HEK293 (cell line): ENCODE data around the gene GLG1.

Experiments
- CTCF ChIA-PET: fragments of 350-600 bp; formaldehyde crosslinking; extraction: SDS; loops from one replicate; lab custom pipeline; 2021; ENCODE audit warnings: antibody characterized with exemption; lab: Yijun Ruan, JAX
- POLR2A ChIA-PET: fragments of 300-600 bp; formaldehyde crosslinking; extraction: SDS; loops from one replicate; lab custom pipeline; 2020; ENCODE audit warnings: antibody characterized with exemption, inconsistent platforms; lab: Yijun Ruan, JAX
- H3K27ac ChIP-seq: fragments of 200-500 bp; sonication (Bioruptor generic); 2 replicates; pipeline ENCODE4 v1.5.1; 2014; ENCODE audit warnings: low read depth, low read length, control low read depth, inconsistent platforms; ENCODE audit errors: extremely low read depth
- H3K36me3 ChIP-seq, 2 experiments: fragments of 200-500 bp in 1 of 2; sonication (Bioruptor generic) in 1 of 2; 1 replicate in 1 of 2; 2 replicates in 1 of 2; pipeline ENCODE4 v1.5.1; 2014 to 2017; ENCODE audit warnings: inconsistent platforms in 2 of 2, low read length in 2 of 2; ENCODE audit not compliant: control insufficient read depth in 2 of 2, insufficient read depth in 1 of 2
- H3K4me1 ChIP-seq: fragments of 200-500 bp; sonication (Bioruptor generic); 2 replicates; pipeline ENCODE4 v1.5.1; 2014; ENCODE audit warnings: mild to moderate bottlenecking, low read length, inconsistent platforms; ENCODE audit not compliant: control insufficient read depth, insufficient read depth
- H3K4me3 ChIP-seq: 2 replicates; pipeline ENCODE4 v1.5.1; 2011; ENCODE audit warnings: low read depth, mild to moderate bottlenecking, control low read depth, low read length, moderate library complexity
- H3K9me3 ChIP-seq: fragments of 200-500 bp; sonication (Bioruptor generic); 2 replicates; pipeline ENCODE4 v1.5.1; 2014; ENCODE audit warnings: low read depth, low read length, inconsistent platforms; ENCODE audit not compliant: control insufficient read depth, insufficient read depth
- HOXD13 ChIP-seq: sonication (generic); formaldehyde crosslinking; IDR thresholded peaks from 2 replicates; pipeline ENCODE4 v1.8.0; 2022; ENCODE audit warnings: missing genetic modification reagents, borderline replicate concordance
- INSM2 ChIP-seq: fragments of 450-650 bp; formaldehyde crosslinking; IDR thresholded peaks from 2 replicates; pipeline ENCODE4 v1.5.1; 2016; ENCODE audit warnings: missing biosample characterization, missing genetic modification characterization
- KLF17 ChIP-seq: fragments of 450-650 bp; formaldehyde crosslinking; IDR thresholded peaks from 2 replicates; pipeline ENCODE4 v1.5.1; 2016; ENCODE audit warnings: missing biosample characterization, missing genetic modification characterization
- PATZ1 ChIP-seq: fragments of 450-650 bp; formaldehyde crosslinking; IDR thresholded peaks from 2 replicates; pipeline ENCODE4 v1.5.1; 2016; ENCODE audit warnings: missing biosample characterization, missing genetic modification characterization
- PRDM4 ChIP-seq: fragments of 450-650 bp; formaldehyde crosslinking; IDR thresholded peaks from 2 replicates; pipeline ENCODE4 v1.5.1; 2017; ENCODE audit warnings: missing biosample characterization, missing genetic modification characterization
- ZNF2 ChIP-seq: fragments of 450-650 bp; formaldehyde crosslinking; IDR thresholded peaks from 2 replicates; pipeline ENCODE4 v1.5.1; 2016; ENCODE audit warnings: missing biosample characterization, missing genetic modification characterization
- ZNF214 ChIP-seq: fragments of 450-650 bp; formaldehyde crosslinking; IDR thresholded peaks from 2 replicates; pipeline ENCODE4 v1.5.1; 2017; ENCODE audit warnings: missing biosample characterization, mild to moderate bottlenecking, missing genetic modification characterization, borderline replicate concordance
- ZNF311 ChIP-seq: fragments of 450-650 bp; formaldehyde crosslinking; IDR thresholded peaks from 2 replicates; pipeline ENCODE4 v1.5.1; 2017; ENCODE audit warnings: missing biosample characterization, missing genetic modification characterization, borderline replicate concordance
- ZNF335 ChIP-seq: fragments of 450-650 bp; formaldehyde crosslinking; conservative IDR thresholded peaks from 2 replicates; pipeline ENCODE4 v1.5.1; 2016; ENCODE audit warnings: missing biosample characterization, missing genetic modification characterization
- ZNF354C ChIP-seq: fragments of 450-650 bp; formaldehyde crosslinking; IDR thresholded peaks from 2 replicates; pipeline ENCODE4 v1.5.1; 2016; ENCODE audit warnings: missing biosample characterization, missing genetic modification characterization, low read depth, borderline replicate concordance
- ZNF398 ChIP-seq: fragments of 450-650 bp; formaldehyde crosslinking; IDR thresholded peaks from 2 replicates; pipeline ENCODE4 v1.5.1; 2017; ENCODE audit warnings: missing biosample characterization, missing genetic modification characterization
- ZNF629 ChIP-seq: fragments of 450-650 bp; formaldehyde crosslinking; IDR thresholded peaks from 2 replicates; pipeline ENCODE4 v1.5.1; 2017; ENCODE audit warnings: missing biosample characterization, missing genetic modification characterization
- ZNF654 ChIP-seq: fragments of 450-650 bp; formaldehyde crosslinking; IDR thresholded peaks from 2 replicates; pipeline ENCODE4 v1.5.1; 2016; ENCODE audit warnings: low read depth, missing biosample characterization, missing genetic modification characterization
- ZNF692 ChIP-seq: fragments of 450-650 bp; formaldehyde crosslinking; IDR thresholded peaks from 2 replicates; pipeline ENCODE4 v1.5.1; 2016; ENCODE audit warnings: missing biosample characterization, missing genetic modification characterization
- ZNF707 ChIP-seq: fragments of 450-650 bp; formaldehyde crosslinking; IDR thresholded peaks from 2 replicates; pipeline ENCODE4 v1.5.1; 2016; ENCODE audit warnings: missing biosample characterization, missing genetic modification characterization
- ZSCAN16 ChIP-seq: fragments of 450-650 bp; formaldehyde crosslinking; IDR thresholded peaks from 2 replicates; pipeline ENCODE4 v1.5.1; 2016; ENCODE audit warnings: missing biosample characterization, missing genetic modification characterization
- ZXDB ChIP-seq: fragments of 450-650 bp; formaldehyde crosslinking; IDR thresholded peaks from 2 replicates; pipeline ENCODE4 v1.5.1; 2016; ENCODE audit warnings: missing biosample characterization, missing genetic modification characterization

GLG1 gene

GRCh38 chr16:74439685-74440084 lies 167.2 kb downstream of the GLG1 start:
- peaks cover 0 to 6% of the 10 kb centered on the region in 2 experiments; a peak in 1 of 3 replicates for H3K36me3 ChIP-seq
- H3K27ac ChIP-seq = no peak overlapping the region
- CTCF ChIA-PET = no interaction called here
- no peak overlapping the region for H3K4me3 ChIP-seq
- no peaks in the 10 kb centered on the region for H3K4me1 ChIP-seq
- POLR2A ChIA-PET = no interaction called here
- no peak for TF ChIP-seq ZNF354C
- TF ChIP-seq ZNF214 (tag by site-specific recombination) = no peak
- TF ChIP-seq KLF17 = no peak
- TF ChIP-seq ZNF707 (tag by site-specific recombination) = no peak
- no peak for TF ChIP-seq ZNF335 (tag by site-specific recombination)
- no peak for TF ChIP-seq ZSCAN16 (tag by site-specific recombination)
- TF ChIP-seq PATZ1 (tag by site-specific recombination) = no peak
- H3K9me3 ChIP-seq = no peaks in the 10 kb centered on the region

- H3K4me3 ChIP-seq = no peak overlapping the region
- ChIA-PET CTCF (no interaction called here), POLR2A (interaction anchor here (0.6 kb wide), 1 partner anchor 176 kb away, joined by 4 read pairs; no protein-coding TSS in a partner anchor)
- no peaks in the 10 kb centered on the region for H3K4me1 ChIP-seq
- no peak for TF ChIP-seq HOXD13 (CRISPR knock-in tag)
- no peak for TF ChIP-seq ZNF692 (tag by site-specific recombination)
- no peak for TF ChIP-seq ZXDB (tag by site-specific recombination)
- TF ChIP-seq PRDM4 (tag by site-specific recombination) = no peak
- no peak for TF ChIP-seq ZNF398
- no peak for TF ChIP-seq INSM2 (tag by site-specific recombination)
- no peak for TF ChIP-seq ZNF311 (tag by site-specific recombination)
- TF ChIP-seq ZNF2 (tag by site-specific recombination) = no peak
- TF ChIP-seq ZNF654 (tag by site-specific recombination) = no peak
- no peak for TF ChIP-seq ZNF629 (tag by site-specific recombination)
- no peaks in the 10 kb centered on the region for H3K9me3 ChIP-seq
- no peak overlapping the region for H3K27ac ChIP-seq
- H3K36me3 ChIP-seq = peaks cover 0 to 6% of the 10 kb centered on the region in 2 experiments; a peak in 1 of 3 replicates
These were observed 168.4 kb downstream of the GLG1 start for GRCh38 chr16:74438492-74438979.
